Parathyroid adenoma (tissue), 2 donors: ENCODE data around the gene UTP11.

ENCODE experiments used
- H2AFZ ChIP-seq: fragments of 300-600 bp; sonication (generic); one replicate; pipeline ENCODE4 v1.7.0; 2017; ENCODE audit warnings: antibody characterized with exemption, mild to moderate bottlenecking
- H3K27ac ChIP-seq: fragments of 300-600 bp; sonication (generic); one replicate; pipeline ENCODE4 v1.7.0; 2017
- H3K27me3 ChIP-seq: fragments of 300-600 bp; sonication (generic); one replicate; pipeline ENCODE4 v1.7.0; 2017; ENCODE audit warnings: low read length; ENCODE audit not compliant: control insufficient read depth, insufficient read depth
- H3K36me3 ChIP-seq: fragments of 300-600 bp; sonication (generic); one replicate; pipeline ENCODE4 v1.7.0; 2017; ENCODE audit warnings: low read length; ENCODE audit not compliant: control insufficient read depth, insufficient read depth
- H3K4me1 ChIP-seq: fragments of 300-600 bp; sonication (generic); one replicate; pipeline ENCODE4 v1.7.0; 2017; ENCODE audit warnings: control low read depth
- H3K4me2 ChIP-seq: fragments of 300-600 bp; sonication (generic); one replicate; pipeline ENCODE4 v1.7.0; 2017; ENCODE audit warnings: low read length
- H3K4me3 ChIP-seq: fragments of 300-600 bp; sonication (generic); one replicate; pipeline ENCODE4 v1.7.0; 2017; ENCODE audit warnings: low read depth, low read length
- H3K79me2 ChIP-seq: fragments of 300-600 bp; sonication (generic); one replicate; pipeline ENCODE4 v1.7.0; 2017; ENCODE audit warnings: control low read depth
- H3K9ac ChIP-seq: fragments of 300-600 bp; sonication (generic); one replicate; pipeline ENCODE4 v1.7.0; 2017; ENCODE audit warnings: mild to moderate bottlenecking
- H3K9me3 ChIP-seq: fragments of 300-600 bp; sonication (generic); one replicate; pipeline ENCODE4 v1.7.0; 2017; ENCODE audit warnings: low read length; ENCODE audit not compliant: control insufficient read depth
- TF ChIP-seq, protein P1 (sequence below): fragments of 300-600 bp; sonication (generic); IDR thresholded peaks from one replicate; pipeline ENCODE4 v1.7.0; 2017; ENCODE audit warnings: antibody characterized with exemption, mild to moderate bottlenecking
- donor health status: primary hyperparathyroidism.

The UTP11 gene

DNA sequence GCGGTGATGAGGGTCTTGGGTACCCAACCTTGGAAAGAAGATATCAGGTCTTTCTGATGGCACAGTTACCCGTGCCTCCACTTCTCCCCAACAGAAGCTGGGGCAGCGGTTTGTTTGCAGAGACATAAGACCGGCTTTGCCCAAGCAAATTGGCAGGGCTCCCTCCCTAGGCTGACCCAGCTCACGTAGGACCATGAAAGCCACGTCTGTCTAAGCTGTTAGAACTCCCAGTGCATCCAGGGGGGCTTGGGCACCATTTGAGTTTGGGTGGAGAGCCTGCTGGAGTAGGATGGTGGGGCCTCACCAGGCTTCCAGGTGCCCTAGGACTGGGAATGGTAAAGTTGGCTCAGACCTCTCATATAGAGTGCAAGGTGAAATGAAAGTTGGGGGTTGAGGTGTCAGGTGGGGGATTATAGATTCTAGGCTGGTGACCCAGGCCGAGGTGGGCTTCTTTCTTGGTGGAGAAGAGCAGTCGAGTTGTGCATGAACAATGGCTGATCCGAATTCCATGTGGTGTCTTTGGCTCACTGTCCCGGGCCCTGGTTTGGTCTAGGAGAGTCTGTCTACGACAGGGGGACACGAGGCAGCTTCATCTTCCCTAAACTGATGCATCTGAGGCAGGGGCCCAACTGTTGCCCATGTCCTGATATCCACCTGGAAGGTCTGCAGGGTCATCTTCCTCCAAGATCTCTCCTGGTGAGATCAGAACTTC, 30.7 kb downstream of the UTP11 start:
- Histone ChIP-seq H3K9me3 (no peaks in the 10 kb centered on the region), H3K27ac (no peak overlapping the region), H3K9ac (no peak overlapping the region), H3K79me2 (no peaks in the 10 kb centered on the region), H3K4me1 (no peaks in the 10 kb centered on the region), H3K4me3 (no peak overlapping the region), H3K4me2 (no peak overlapping the region), H2AFZ (no peak overlapping the region), H3K27me3 (no peaks in the 10 kb centered on the region), H3K36me3 (no peaks in the 10 kb centered on the region)
- TF ChIP-seq, protein P1, sequence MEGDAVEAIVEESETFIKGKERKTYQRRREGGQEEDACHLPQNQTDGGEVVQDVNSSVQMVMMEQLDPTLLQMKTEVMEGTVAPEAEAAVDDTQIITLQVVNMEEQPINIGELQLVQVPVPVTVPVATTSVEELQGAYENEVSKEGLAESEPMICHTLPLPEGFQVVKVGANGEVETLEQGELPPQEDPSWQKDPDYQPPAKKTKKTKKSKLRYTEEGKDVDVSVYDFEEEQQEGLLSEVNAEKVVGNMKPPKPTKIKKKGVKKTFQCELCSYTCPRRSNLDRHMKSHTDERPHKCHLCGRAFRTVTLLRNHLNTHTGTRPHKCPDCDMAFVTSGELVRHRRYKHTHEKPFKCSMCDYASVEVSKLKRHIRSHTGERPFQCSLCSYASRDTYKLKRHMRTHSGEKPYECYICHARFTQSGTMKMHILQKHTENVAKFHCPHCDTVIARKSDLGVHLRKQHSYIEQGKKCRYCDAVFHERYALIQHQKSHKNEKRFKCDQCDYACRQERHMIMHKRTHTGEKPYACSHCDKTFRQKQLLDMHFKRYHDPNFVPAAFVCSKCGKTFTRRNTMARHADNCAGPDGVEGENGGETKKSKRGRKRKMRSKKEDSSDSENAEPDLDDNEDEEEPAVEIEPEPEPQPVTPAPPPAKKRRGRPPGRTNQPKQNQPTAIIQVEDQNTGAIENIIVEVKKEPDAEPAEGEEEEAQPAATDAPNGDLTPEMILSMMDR: no peak

DNA sequence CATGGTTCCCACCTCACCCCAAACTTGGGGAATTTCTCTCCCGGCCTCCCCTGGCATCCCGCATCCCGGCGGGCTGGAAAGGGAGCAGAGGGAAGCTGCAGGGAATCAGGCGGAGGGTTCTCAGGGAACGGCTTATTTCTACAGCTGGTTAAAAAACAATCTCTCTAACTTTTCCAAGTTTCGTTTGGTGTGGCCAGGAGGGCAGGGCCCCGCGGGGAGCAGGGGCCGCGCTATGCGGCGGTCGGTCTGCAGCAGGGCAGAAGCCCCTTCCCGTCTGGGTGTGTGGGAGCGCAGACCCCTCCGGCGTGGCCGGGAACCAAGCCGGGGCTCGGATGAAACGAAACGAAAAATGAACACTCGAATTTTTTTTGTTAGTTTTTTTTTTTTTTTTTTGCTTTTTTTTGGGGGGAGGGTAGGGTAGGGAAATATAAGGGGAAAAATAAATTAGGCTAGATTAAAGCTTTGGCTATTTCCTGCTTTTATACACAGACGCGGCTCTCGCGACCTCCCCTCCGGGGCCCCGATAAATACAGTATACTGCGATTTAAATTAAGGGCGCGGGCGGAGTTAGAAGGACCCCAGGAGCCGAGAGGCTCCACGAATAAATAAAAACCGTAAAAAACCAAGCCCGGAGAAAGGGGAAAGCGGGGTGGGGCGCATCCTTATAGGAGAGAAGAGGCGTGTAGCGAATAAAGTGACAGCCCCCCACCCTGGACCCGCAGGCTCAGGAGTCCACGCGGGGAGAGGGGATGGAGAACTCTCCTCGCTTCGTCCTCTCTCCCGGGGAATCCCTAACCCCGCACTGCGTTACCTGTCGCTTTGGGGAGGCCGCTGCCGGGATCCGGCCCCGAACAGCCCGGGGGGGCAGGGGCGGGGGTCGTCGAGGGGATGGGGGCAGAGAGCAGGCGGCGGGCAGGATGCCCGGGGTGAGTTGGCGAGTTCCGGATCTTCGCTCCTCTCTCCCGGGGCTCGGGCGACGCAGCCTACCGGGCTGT, 32.0 kb downstream of the UTP11 start:
- Histone ChIP-seq H3K27me3 (no peaks in the 10 kb centered on the region), H3K9ac (no peak overlapping the region)

DNA sequence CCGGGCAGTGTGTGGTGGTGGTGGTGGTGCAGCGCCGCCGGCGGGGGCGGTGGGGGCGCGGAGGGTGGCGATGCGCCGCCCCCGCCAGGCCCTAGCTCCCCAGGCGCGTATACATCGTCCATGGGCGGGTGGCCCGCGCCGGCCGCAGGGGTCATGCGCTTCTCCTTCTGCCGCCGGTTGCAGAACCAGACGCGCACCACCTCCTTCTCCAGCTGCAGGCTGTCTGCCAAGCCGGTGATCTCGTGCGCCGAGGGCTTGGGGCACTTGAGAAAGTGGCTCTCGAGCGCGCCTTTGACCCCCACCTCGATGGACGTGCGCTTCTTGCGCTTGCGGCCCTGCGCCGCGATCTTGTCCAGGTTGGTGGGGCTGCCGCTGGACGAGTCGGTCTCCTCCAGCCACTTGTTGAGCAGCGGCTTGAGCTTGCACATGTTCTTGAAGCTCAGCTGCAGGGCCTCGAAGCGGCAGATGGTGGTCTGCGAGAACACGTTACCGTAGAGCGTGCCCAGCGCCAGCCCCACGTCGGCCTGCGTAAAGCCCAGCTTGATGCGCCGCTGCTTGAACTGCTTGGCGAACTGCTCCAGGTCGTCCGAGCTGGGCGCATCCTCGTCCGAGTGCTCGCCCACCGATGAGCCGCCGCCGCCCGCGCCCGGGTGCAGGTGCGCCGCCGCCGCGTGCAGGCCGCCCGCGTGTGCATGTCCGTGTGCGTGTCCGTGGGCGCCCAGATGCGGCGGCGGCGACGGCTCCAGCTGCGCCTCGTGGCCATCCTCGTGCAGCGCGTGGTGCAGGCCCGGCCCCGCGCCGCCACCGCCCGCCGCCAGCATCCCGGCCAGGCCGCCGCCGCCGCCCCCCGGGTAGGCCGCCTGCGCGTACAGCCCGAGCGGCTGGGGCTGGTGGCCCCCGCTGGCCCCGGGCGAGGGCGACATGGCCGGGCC, 33.1 kb downstream of the UTP11 start:
- TF ChIP-seq, protein P1: no peak
- H3K9ac ChIP-seq: no peak overlapping the region
- no peaks in the 10 kb centered on the region for H3K9me3 ChIP-seq
- H3K4me1 ChIP-seq: no peaks in the 10 kb centered on the region
- H3K4me3 ChIP-seq: peak overlapping the region; percentile 27
- H3K79me2 ChIP-seq: no peaks in the 10 kb centered on the region
- H3K4me2 ChIP-seq: peak overlapping the region; percentile 68
- H3K27me3 ChIP-seq: no peaks in the 10 kb centered on the region
- H3K36me3 ChIP-seq: no peaks in the 10 kb centered on the region
- no peak overlapping the region for H3K27ac ChIP-seq
- H2AFZ ChIP-seq: no peak overlapping the region

More for the DNA sequence above, 32.0 kb downstream of the UTP11 start:
- H3K4me1 ChIP-seq: no peaks in the 10 kb centered on the region
- no peak overlapping the region for H2AFZ ChIP-seq
- no peaks in the 10 kb centered on the region for H3K9me3 ChIP-seq
- no peaks in the 10 kb centered on the region for H3K36me3 ChIP-seq
- H3K4me2 ChIP-seq: peak overlapping the region; percentile 68
- TF ChIP-seq, protein P1: no peak
- H3K79me2 ChIP-seq: no peaks in the 10 kb centered on the region
- no peak overlapping the region for H3K27ac ChIP-seq
- H3K4me3 ChIP-seq: peak overlapping the region; percentile 37

DNA sequence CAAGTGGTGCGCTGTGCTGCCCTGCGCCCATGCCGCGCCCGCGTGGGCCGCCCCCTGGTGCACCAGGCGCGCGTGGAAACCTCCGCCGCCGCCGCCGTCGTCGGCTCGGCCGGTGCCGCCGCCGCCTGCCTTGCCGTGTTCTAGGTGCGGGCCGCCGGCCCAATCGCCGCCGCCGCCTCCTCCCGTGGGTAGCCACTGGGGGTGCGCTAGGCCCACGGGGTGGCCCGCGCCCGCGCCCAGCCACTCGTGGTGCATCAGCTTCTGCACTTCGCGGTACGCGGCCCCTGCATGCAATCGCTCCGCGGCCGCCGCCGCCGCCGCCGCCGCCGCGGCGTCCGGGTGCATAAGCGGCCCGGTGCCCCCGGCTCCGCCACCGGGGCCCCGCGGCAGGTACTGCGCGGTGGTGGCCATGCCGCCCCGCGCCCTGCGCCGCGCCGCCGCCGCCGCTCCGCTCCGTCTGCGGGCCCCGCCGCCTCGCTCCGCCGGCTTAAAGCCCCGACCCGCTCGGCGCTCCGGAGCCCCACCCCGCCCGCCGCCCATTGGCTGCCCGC, 33.9 kb downstream of the UTP11 start, which contains the start of gene POU3F1:
Gene POU3F1, minus strand, starts transcription at position 461 of the 551 bp plus-strand sequence. Its CDS starts 50 bp downstream, at position 411.
- no peaks in the 10 kb centered on the region for H3K36me3 ChIP-seq
- H3K9ac ChIP-seq: no peak within 1 kb of the TSS
- H3K4me2 ChIP-seq: peak within 1 kb of the TSS; percentile 87
- peak within 1 kb of the TSS; percentile 63 for H3K4me3 ChIP-seq
- no peak within 1 kb of the TSS for H3K27ac ChIP-seq
- H3K79me2 ChIP-seq: no peaks in the 10 kb centered on the region
- H3K27me3 ChIP-seq: no peaks in the 10 kb centered on the region
- peak within 1 kb of the TSS; percentile 68 for H2AFZ ChIP-seq
- H3K9me3 ChIP-seq: no peaks in the 10 kb centered on the region
- TF ChIP-seq, protein P1: no peak
- H3K4me1 ChIP-seq: no peaks in the 10 kb centered on the region
